ENCODE results near the gene CHD9NB. TPM values are rescaled to one million over a fixed set of nuclear protein-coding genes. Genes with fewer than 3 reads are reported as not detected.

Gene CHD9NB
- polyA plus RNA-seq (2013, experiment 1 of 2; ENCODE audit: insufficient read length): 0.86 TPM
- 2.2 TPM for polyA plus RNA-seq (2013, experiment 2 of 2; ENCODE audit: insufficient read length)

- peak; percentile 78 for DNase-seq
These were observed at the start of gene CHD9NB for GRCh38 chr16:53052519-53053501. CHD9NB (minus strand) TSS chr16:53052897; CDS start chr16:53044158, 8,739 bp downstream.

- no peak for DNase-seq
These were observed 48.2 kb upstream of the CHD9NB start for GRCh38 chr16:53100889-53101288.

GRCh38 chr16:53100131-53100748, 47.5 kb upstream of the CHD9NB start:
- DNase-seq: no peak

GRCh38 chr16:53099318-53100130, 46.8 kb upstream of the CHD9NB start:
- DNase-seq: peak; percentile 93

- peak; percentile 92 for DNase-seq
These were observed 46.0 kb upstream of the CHD9NB start for GRCh38 chr16:53098526-53099317.

- DNase-seq: no peak
These were observed 44.5 kb upstream of the CHD9NB start for GRCh38 chr16:53097190-53097589.

- DNase-seq: peak; percentile 44
These were observed 41.4 kb upstream of the CHD9NB start for GRCh38 chr16:53094013-53094630.

GRCh38 chr16:53093162-53093744, 40.6 kb upstream of the CHD9NB start:
- no peak for DNase-seq

GRCh38 chr16:53092284-53092683, 39.6 kb upstream of the CHD9NB start:
- no peak for DNase-seq

GRCh38 chr16:53091466-53092211, 38.9 kb upstream of the CHD9NB start:
- DNase-seq: peak; percentile 90

- peak; percentile 98 for DNase-seq
These were observed 38.1 kb upstream of the CHD9NB start for GRCh38 chr16:53090591-53091411.

GRCh38 chr16:53090286-53090590, 37.5 kb upstream of the CHD9NB start:
- DNase-seq: peak; percentile 17

- DNase-seq: no peak
These were observed 37.0 kb upstream of the CHD9NB start for GRCh38 chr16:53089434-53090285.

- peak; percentile 33 for DNase-seq
These were observed 34.4 kb upstream of the CHD9NB start for GRCh38 chr16:53087101-53087500.

GRCh38 chr16:53085931-53086421, 33.3 kb upstream of the CHD9NB start:
- DNase-seq: peak; percentile 82

GRCh38 chr16:53085369-53085843, 32.7 kb upstream of the CHD9NB start:
- peak; percentile 5 for DNase-seq

- no peak for DNase-seq
These were observed 32.1 kb upstream of the CHD9NB start for GRCh38 chr16:53084746-53085334.

GRCh38 chr16:53084141-53084541, 31.4 kb upstream of the CHD9NB start:
- DNase-seq: no peak

All from fibroblast of skin of back (primary cell).